Naive B cell (primary cell): ENCODE data around the gene STK26. TPM values are rescaled to one million over a fixed set of nuclear protein-coding genes. Genes with fewer than 3 reads are reported as not detected.

Experiments
- ATAC-seq, 2 donors: fragments of 150-1000 bp; cut with Tn5 transposase; 2 replicates each; pipeline ENCODE4 v1.10.0; 2021; ENCODE audit warnings: low read depth in 2 of 2, mild to moderate bottlenecking in 2 of 2, moderate library complexity in 2 of 2
- DNase-seq: peaks from one replicate; pipeline ENCODE4 v3.0.0; 2022
- H3K27ac Mint-ChIP-seq, 6 donors: one replicate each; pipeline ENCODE4 v1.8.0; 2020 to 2022; ENCODE audit warnings: mild to moderate bottlenecking in 6 of 6, mixed read lengths in 6 of 6, moderate library complexity in 5 of 6, inconsistent platforms in 2 of 6
- H3K27me3 Mint-ChIP-seq, 3 donors: one replicate each; pipeline ENCODE4 v1.8.0; 2021 to 2022; ENCODE audit warnings: mixed read lengths in 3 of 3, mild to moderate bottlenecking in 1 of 3
- H3K36me3 Mint-ChIP-seq, 2 donors: one replicate each; pipeline ENCODE4 v1.8.0; 2020 to 2022; ENCODE audit warnings: mixed read lengths in 2 of 2, inconsistent platforms in 1 of 2, mild to moderate bottlenecking in 1 of 2
- H3K4me1 Mint-ChIP-seq, 3 donors: one replicate each; pipeline ENCODE4 v1.8.0; 2020 to 2022; ENCODE audit warnings: mixed read lengths in 3 of 3, inconsistent platforms in 1 of 3, mild to moderate bottlenecking in 1 of 3, moderate library complexity in 1 of 3
- H3K4me3 Mint-ChIP-seq, 8 donors: one replicate each; pipeline ENCODE4 v1.8.0; 2020 to 2022; ENCODE audit warnings: mild to moderate bottlenecking in 8 of 8, mixed read lengths in 8 of 8, moderate library complexity in 8 of 8, inconsistent platforms in 2 of 8
- H3K9me3 Mint-ChIP-seq, 7 donors: one replicate each; pipeline ENCODE4 v1.8.0; 2020 to 2022; ENCODE audit warnings: mixed read lengths in 7 of 7, mild to moderate bottlenecking in 5 of 7, inconsistent platforms in 2 of 7, moderate library complexity in 1 of 7
- polyA plus RNA-seq, 6 donors: library from polyadenylated mRNA; unstranded; fragments of 300-500 nt; fragmentation: Illumina TruSeq; gene quantifications; one replicate each; pipeline ENCODE4 v1.2.3, GENCODE V29; 2021; ENCODE audit warnings: low read depth in 6 of 6

STK26 gene
- polyA plus RNA-seq, 6 donors from 2014 or later: 44.1 to 63.9 (median 54.2) TPM

DNA sequence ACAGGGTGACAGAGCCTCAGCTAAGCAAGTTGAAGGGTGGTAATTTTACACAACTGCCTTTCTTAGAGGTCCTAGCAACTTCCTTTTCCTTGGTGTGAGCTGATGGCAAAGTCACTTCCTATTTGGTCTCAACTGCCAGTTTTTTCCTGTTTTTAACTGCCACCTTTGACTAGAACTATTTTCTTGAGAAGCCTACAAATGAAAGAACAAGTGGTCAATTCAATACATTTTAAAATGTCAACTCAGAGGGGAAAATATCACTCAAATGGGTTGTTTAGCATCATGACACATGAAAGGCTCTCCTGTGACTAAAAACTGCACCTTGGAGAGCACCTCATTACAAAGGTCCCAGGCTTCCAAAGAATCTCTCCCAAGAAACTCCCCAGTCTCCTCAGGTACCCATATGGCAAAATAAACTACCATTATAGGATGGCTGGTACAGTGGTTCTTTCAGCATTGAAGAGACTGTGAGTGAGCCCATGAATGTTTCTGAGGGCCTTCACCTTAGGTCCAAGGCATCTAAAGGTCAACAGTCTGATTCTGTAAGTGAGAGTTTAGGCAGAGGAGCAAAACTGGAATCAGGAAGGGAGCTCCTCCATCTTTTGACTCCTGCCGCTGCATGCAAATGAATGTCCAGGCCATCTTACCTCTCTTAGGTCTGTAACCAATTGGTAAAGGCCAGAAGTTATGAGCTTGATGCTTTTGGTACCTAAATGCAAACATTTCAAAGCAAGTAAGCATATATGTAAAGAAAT, 5.5 kb upstream of the STK26 start:
- H3K36me3 Mint-ChIP-seq: no peaks in the 10 kb centered on the region
- H3K4me1 Mint-ChIP-seq: peaks cover 10 to 24% (median 13%) of the 10 kb centered on the region in 3 donors
- no peak overlapping the region for H3K27ac Mint-ChIP-seq
- ATAC-seq (no peak), DNase-seq (no peak)
- H3K9me3 Mint-ChIP-seq: no peaks in the 10 kb centered on the region
- H3K4me3 Mint-ChIP-seq: peak overlapping the region in 1 of 8 donors; percentile 18
- no peaks in the 10 kb centered on the region for H3K27me3 Mint-ChIP-seq

DNA sequence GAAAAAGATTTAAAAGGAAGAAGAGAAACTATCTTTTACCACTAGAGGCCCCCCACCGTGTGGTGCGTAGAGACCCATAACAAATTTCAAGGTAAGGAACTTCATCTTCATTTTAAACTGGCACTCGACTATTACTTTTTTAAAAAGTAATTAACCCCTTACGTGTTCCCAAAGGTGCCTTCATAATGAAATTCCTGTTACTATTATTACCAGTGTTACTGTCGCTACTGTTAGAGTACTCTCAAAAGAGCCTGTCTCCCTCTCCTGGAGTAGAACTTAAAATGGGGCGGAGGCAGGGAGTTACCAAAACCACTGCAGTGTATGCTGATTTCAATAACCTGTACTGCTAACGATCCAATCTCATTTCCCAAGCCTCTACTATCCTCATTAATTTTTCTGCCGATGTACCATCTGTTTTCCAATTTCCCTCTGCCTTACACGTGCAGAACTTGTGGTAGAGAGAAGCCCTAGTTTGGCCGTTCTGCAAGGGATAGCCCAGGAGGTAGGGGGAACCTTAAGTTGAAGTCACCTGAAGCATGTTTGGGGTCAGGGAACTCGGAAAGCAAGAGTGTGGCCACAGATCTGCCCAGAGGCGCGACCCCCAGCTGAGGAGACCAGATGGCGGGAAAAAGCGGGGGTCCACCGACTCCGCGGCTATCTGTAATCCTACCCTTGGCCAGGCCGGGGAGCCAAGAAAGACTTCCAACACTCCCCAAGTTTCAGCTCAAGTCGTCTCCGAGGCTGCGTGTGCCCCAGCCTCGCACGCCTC, 720 bp upstream of the STK26 start:
- ATAC-seq (peak; percentile 24 to 25), DNase-seq (peak; percentile 32)
- Mint-ChIP-seq H3K9me3 (peaks cover 0 to 2% (median 0%) of the 10 kb centered on the region in 7 donors), H3K4me1 (peaks cover 14 to 30% (median 20%) of the 10 kb centered on the region in 3 donors), H3K27me3 (no peaks in the 10 kb centered on the region), H3K36me3 (no peaks in the 10 kb centered on the region), H3K27ac (peak overlapping the region; percentile 69 to 94 (median 82)), H3K4me3 (peak overlapping the region; percentile 85 to 97 (median 94))

DNA sequence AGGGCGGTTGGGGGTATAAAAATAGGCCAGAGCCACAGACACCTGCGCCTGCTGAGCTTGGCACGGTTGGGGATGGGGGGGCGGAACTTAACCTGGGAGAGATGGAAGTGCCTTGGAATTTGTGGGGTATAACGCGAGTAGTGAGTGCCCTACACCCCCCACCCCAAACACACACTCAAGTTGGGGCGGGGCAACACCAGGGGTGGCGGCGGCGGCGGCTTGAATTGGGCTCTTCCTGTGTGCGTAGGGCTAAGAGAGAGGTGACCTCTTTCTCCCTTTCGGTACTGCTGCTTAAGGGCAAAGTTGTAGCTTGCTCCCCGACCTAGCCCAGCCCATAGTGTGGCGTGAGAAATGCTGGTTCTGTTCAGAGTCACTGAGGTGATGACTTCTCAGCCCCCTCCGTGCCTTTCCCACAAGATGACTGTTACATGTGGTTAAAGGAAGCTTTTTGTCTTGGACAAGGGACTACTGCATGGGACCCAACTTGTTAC, 839 bp downstream of the STK26 start:
- ATAC-seq: peak; percentile 42 to 43
- Mint-ChIP-seq H3K27me3 (peaks cover 0 to 9% (median 0%) of the 10 kb centered on the region in 3 donors), H3K27ac (peak overlapping the region; percentile 82 to 98 (median 94)), H3K4me3 (peak overlapping the region; percentile 85 to 97 (median 94)), H3K36me3 (no peaks in the 10 kb centered on the region), H3K4me1 (peaks cover 27 to 40% (median 31%) of the 10 kb centered on the region in 3 donors), H3K9me3 (peaks cover 0 to 2% (median 0%) of the 10 kb centered on the region in 7 donors)
- peak; percentile 43 for DNase-seq

- DNase-seq (peak; percentile 2), ATAC-seq (no peak)
- Mint-ChIP-seq H3K27me3 (peaks cover 0 to 9% (median 0%) of the 10 kb centered on the region in 3 donors), H3K4me1 (peaks cover 38 to 49% (median 38%) of the 10 kb centered on the region in 3 donors), H3K4me3 (peak overlapping the region; percentile 64 to 97 (median 84)), H3K36me3 (no peaks in the 10 kb centered on the region), H3K9me3 (peaks cover 0 to 2% (median 0%) of the 10 kb centered on the region in 7 donors), H3K27ac (peak overlapping the region; percentile 26 to 92 (median 50))
These were observed 1.9 kb downstream of the STK26 start for GRCh38 chrX:132025041-132025440.

DNA sequence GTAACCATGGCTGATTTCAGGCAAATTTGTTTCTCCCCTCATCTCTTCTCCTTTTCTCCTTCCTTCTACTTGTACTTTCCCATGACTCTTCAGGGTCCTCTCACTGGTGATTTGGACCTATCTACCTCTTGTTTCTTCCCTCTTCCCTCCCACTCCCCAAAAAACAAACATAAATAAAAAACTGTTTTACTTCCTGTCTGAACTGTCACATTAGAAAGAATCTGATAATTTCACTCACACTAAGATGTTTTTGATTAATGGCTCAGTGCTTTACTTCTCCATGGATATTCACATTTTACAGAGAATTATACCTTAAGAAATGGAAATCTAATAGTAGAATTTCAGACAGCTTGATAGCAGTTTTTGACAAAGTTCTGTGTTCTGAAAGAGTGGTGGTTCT, 7.2 kb downstream of the STK26 start:
- peak overlapping the region in 1 of 8 donors; percentile 42 for H3K4me3 Mint-ChIP-seq
- no peaks in the 10 kb centered on the region for H3K36me3 Mint-ChIP-seq
- H3K9me3 Mint-ChIP-seq: no peaks in the 10 kb centered on the region
- no peak for ATAC-seq
- no peak for DNase-seq
- H3K27me3 Mint-ChIP-seq: peaks cover 0 to 9% (median 0%) of the 10 kb centered on the region in 3 donors
- peaks cover 41 to 63% (median 57%) of the 10 kb centered on the region in 3 donors for H3K4me1 Mint-ChIP-seq
- H3K27ac Mint-ChIP-seq: peak overlapping the region in 5 of 6 donors; percentile 7 to 88 (median 43)

DNA sequence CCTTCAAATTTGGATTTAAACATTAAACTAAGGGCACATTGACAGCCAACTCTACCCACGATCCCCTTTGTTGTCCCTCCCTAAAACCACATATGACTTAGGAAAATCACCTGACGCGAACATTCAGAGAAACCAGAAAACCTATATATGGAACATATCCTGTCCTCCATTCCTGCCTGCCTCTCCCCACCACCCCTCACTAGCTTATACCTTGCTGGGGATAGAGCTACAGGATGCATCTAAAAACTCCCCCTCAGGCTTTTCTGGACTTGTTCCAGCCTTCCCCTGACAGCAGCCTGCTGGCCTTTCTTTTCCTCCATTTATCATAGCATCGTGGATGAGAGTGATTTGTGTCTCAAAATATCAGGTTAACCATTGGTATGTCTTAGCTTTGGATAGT, 8.8 kb downstream of the STK26 start:
- peaks cover 46 to 63% (median 62%) of the 10 kb centered on the region in 3 donors for H3K4me1 Mint-ChIP-seq
- ATAC-seq (no peak), DNase-seq (no peak)
- H3K36me3 Mint-ChIP-seq: no peaks in the 10 kb centered on the region
- H3K9me3 Mint-ChIP-seq: no peaks in the 10 kb centered on the region
- H3K27me3 Mint-ChIP-seq: peaks cover 0 to 9% (median 0%) of the 10 kb centered on the region in 3 donors
- peak overlapping the region in 4 of 8 donors; percentile 4 to 25 (median 12) for H3K4me3 Mint-ChIP-seq
- H3K27ac Mint-ChIP-seq: peak overlapping the region in 5 of 6 donors; percentile 3 to 90 (median 41)

DNA sequence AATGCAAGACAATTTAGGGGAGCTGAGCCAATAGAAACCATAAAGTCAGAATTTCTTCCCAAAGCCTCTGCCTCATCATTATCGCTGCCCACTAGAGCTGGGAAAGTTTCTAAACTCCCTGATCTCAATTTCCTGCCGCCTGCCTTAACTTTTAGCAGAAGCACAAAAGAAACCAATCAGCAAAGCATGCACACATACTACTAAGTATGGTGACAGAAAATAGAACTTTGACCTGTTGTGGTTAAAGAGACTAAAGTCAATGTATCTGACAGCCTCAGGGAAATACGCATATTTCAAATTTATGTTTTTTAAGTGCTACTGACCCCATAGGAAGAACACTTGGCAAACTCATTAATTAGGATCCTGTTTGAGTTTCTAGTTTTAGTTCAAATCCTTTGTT, 10.1 kb downstream of the STK26 start:
- DNase-seq (no peak), ATAC-seq (no peak)
- Mint-ChIP-seq H3K9me3 (no peaks in the 10 kb centered on the region), H3K27me3 (peaks cover 0 to 7% (median 0%) of the 10 kb centered on the region in 3 donors), H3K27ac (no peak overlapping the region), H3K36me3 (no peaks in the 10 kb centered on the region), H3K4me1 (peaks cover 43 to 55% (median 52%) of the 10 kb centered on the region in 3 donors), H3K4me3 (no peak overlapping the region)

DNA sequence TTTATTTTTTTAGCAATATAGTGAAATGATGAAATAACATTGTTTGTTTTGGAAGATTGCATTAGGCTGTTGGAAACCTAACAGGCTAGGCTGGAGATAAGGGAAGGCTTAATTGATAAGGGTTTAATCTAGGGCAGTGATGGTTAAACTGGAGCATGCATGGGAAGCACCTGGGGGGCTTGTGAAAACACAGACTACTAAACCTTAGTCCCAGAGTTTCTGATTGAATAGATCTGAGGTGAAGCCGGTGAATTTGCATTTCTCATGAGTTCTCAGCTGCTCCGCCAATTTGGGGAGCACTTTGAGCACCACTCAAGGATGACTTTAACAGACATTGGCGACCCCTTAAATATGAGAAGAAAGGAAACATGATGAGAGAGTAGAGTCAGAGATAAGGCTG, 11.5 kb downstream of the STK26 start:
- Mint-ChIP-seq H3K27me3 (no peaks in the 10 kb centered on the region), H3K36me3 (no peaks in the 10 kb centered on the region), H3K27ac (peak overlapping the region in 1 of 6 donors; percentile 92), H3K4me3 (peak overlapping the region in 2 of 8 donors; percentile 2 to 57), H3K9me3 (no peaks in the 10 kb centered on the region), H3K4me1 (peaks cover 30 to 44% (median 39%) of the 10 kb centered on the region in 3 donors)
- ATAC-seq: no peak
- DNase-seq: no peak

- H3K4me1 Mint-ChIP-seq: peaks cover 15 to 37% (median 28%) of the 10 kb centered on the region in 3 donors
- no peak overlapping the region for H3K4me3 Mint-ChIP-seq
- no peak for DNase-seq
- H3K36me3 Mint-ChIP-seq: no peaks in the 10 kb centered on the region
- no peaks in the 10 kb centered on the region for H3K9me3 Mint-ChIP-seq
- no peak for ATAC-seq
- peak overlapping the region in 1 of 6 donors; percentile 26 for H3K27ac Mint-ChIP-seq
- no peaks in the 10 kb centered on the region for H3K27me3 Mint-ChIP-seq
These were observed 14.4 kb downstream of the STK26 start for GRCh38 chrX:132037479-132037993.

GRCh38 chrX:132040066-132040465, 17.0 kb downstream of the STK26 start:
- no peak for ATAC-seq
- Mint-ChIP-seq H3K4me3 (peak overlapping the region in 1 of 8 donors; percentile 16), H3K36me3 (no peaks in the 10 kb centered on the region)

DNA sequence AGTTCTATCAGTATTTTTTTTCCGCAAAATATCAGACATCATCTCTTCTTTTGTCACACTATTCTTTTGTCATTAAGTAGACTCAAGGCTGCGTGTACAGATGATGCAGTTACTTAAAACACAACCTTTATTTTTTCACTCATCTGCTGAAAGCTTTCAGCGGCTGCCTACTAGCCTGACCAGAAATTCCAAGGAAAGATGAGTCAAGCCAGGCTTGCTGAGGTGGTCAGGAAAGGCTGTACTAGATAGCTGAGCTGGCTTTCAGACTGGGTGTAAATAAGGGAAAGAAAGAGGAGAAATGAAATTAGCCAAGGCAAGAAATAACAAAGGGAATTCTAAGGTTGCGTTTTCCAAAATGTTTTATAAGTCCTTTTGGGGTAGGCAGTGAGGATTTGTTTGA, 17.9 kb downstream of the STK26 start:
- no peak for DNase-seq
- no peak overlapping the region for H3K4me3 Mint-ChIP-seq

More at GRCh38 chrX:132040066-132040465, 17.0 kb downstream of the STK26 start:
- Mint-ChIP-seq H3K9me3 (no peaks in the 10 kb centered on the region), H3K4me1 (peaks cover 8 to 28% (median 20%) of the 10 kb centered on the region in 3 donors), H3K27me3 (no peaks in the 10 kb centered on the region), H3K27ac (peak overlapping the region in 1 of 6 donors; percentile 31)
- no peak for DNase-seq

GRCh38 chrX:132043977-132044376, 20.9 kb downstream of the STK26 start:
- H3K9me3 Mint-ChIP-seq: no peaks in the 10 kb centered on the region
- H3K27ac Mint-ChIP-seq: peak overlapping the region in 1 of 6 donors; percentile 56
- H3K4me1 Mint-ChIP-seq: peaks cover 0 to 15% (median 15%) of the 10 kb centered on the region in 3 donors
- H3K4me3 Mint-ChIP-seq: peak overlapping the region in 1 of 8 donors; percentile 39
- no peaks in the 10 kb centered on the region for H3K36me3 Mint-ChIP-seq
- no peak for DNase-seq
- no peak for ATAC-seq
- H3K27me3 Mint-ChIP-seq: no peaks in the 10 kb centered on the region

More for the DNA sequence above, 17.9 kb downstream of the STK26 start:
- Mint-ChIP-seq H3K27ac (peak overlapping the region in 2 of 6 donors; percentile 43 to 73), H3K9me3 (no peaks in the 10 kb centered on the region), H3K36me3 (no peaks in the 10 kb centered on the region), H3K27me3 (no peaks in the 10 kb centered on the region), H3K4me1 (peaks cover 3 to 22% (median 15%) of the 10 kb centered on the region in 3 donors)
- ATAC-seq: no peak

DNA sequence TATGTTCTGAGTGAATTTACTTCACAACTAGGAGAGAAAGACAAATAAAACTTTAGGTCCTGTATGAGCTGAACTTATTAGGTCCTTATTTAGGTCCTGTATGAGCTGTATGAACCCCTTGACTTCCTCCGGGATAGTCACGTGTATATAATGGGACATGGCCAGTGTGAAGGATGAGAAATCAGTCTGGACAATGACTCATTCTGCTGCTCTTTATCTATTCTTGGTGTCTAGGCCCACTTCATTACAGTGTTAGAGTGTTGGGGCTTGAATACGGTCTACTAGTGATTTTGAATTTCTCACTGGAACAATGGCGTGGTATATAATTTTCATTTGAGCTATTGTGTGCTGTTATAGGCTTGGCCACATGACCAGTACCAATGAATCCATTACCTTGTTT, 21.9 kb downstream of the STK26 start:
- peak overlapping the region in 1 of 6 donors; percentile 82 for H3K27ac Mint-ChIP-seq
- no peak for DNase-seq
- ATAC-seq: no peak
- H3K4me1 Mint-ChIP-seq: peaks cover 0 to 15% (median 12%) of the 10 kb centered on the region in 3 donors
- H3K27me3 Mint-ChIP-seq: no peaks in the 10 kb centered on the region
- H3K4me3 Mint-ChIP-seq: no peak overlapping the region
- H3K36me3 Mint-ChIP-seq: peaks cover 0 to 2% of the 10 kb centered on the region in 2 donors
- H3K9me3 Mint-ChIP-seq: no peaks in the 10 kb centered on the region
